Measurements from ENCODE around the gene LIPT2. TPM values are rescaled to one million over a fixed set of nuclear protein-coding genes. Genes with fewer than 3 reads are reported as not detected.

LIPT2 gene
- polyA plus RNA-seq, 1 of the 3 experiments (the other 2 are of a cell fraction), result 4.6 TPM

DNA sequence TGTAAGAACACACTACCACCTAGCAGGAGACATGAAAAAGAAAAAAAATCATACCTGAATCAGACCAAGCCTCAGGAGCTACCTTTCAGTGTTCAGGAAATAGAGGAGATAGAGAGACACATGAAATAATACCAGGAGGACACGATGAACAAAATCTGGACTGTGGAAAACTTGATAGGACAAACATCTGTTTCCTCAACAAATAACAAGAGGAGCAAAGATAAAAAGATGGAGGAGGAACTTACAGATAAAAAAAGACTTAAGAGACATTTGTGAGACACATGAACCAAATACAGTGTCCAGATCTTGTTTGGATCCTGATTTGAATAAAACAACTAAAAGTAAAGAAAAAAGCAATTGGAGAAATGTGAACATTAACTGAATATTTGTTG is 13.8 kb downstream of the LIPT2 start:
- Histone ChIP-seq H3K4me3 (ENCODE audit: low read depth in 2 of 2, low read length in 1 of 2) (no peak overlapping the region), H3F3A (replicated peaks; ENCODE audit: insufficient read depth) (no peaks in the 10 kb centered on the region), H4K20me1 (ENCODE audit: insufficient read depth) (no peaks in the 10 kb centered on the region), H3K9ac (no peak overlapping the region), H3K27me3 (ENCODE audit: insufficient read depth) (peaks cover 6% of the 10 kb centered on the region; the same call in 1 of the 2 replicates), H3K9me3 (no peaks in the 10 kb centered on the region), H3K4me2 (no peak overlapping the region), H3K79me2 (ENCODE audit: insufficient read depth) (no peaks in the 10 kb centered on the region), H3K9me2 (no peaks in the 10 kb centered on the region), H3K4me1 (ENCODE audit: control insufficient read depth in 1 of 2, insufficient read depth in 2 of 2, low read depth in 1 of 2, low read length in 1 of 2) (no peaks in the 10 kb centered on the region), H3K36me3 (replicated peaks in 1 of 2; ENCODE audit: control insufficient read depth in 1 of 2, insufficient read depth in 2 of 2, low read length in 1 of 2) (no peaks in the 10 kb centered on the region), H2AFZ (ENCODE audit: low read depth) (no peak overlapping the region), H3K27ac (ENCODE audit: low read depth in 2 of 2, low read length in 1 of 2) (no peak overlapping the region)
- POLR2A ChIA-PET, result no interaction called here
- 64% methylated on average over 1 of the region's 1 CpG for WGBS (ENCODE audit: low lambda C conversion rate)
- CTCF ChIA-PET, result interaction anchor here (0.9 to 1.1 kb wide), 2 partner anchors 16 to 246 kb away, joined by 3 read pairs; no protein-coding TSS in a partner anchor
- TF ChIP-seq, protein P1, sequence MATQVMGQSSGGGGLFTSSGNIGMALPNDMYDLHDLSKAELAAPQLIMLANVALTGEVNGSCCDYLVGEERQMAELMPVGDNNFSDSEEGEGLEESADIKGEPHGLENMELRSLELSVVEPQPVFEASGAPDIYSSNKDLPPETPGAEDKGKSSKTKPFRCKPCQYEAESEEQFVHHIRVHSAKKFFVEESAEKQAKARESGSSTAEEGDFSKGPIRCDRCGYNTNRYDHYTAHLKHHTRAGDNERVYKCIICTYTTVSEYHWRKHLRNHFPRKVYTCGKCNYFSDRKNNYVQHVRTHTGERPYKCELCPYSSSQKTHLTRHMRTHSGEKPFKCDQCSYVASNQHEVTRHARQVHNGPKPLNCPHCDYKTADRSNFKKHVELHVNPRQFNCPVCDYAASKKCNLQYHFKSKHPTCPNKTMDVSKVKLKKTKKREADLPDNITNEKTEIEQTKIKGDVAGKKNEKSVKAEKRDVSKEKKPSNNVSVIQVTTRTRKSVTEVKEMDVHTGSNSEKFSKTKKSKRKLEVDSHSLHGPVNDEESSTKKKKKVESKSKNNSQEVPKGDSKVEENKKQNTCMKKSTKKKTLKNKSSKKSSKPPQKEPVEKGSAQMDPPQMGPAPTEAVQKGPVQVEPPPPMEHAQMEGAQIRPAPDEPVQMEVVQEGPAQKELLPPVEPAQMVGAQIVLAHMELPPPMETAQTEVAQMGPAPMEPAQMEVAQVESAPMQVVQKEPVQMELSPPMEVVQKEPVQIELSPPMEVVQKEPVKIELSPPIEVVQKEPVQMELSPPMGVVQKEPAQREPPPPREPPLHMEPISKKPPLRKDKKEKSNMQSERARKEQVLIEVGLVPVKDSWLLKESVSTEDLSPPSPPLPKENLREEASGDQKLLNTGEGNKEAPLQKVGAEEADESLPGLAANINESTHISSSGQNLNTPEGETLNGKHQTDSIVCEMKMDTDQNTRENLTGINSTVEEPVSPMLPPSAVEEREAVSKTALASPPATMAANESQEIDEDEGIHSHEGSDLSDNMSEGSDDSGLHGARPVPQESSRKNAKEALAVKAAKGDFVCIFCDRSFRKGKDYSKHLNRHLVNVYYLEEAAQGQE (IDR thresholded peaks at IDR 0.05; ENCODE audit: low read depth, low read length), result no peak
- no peak for TF ChIP-seq SIN3A (IDR thresholded peaks at IDR 0.05; ENCODE audit: borderline replicate concordance, low read depth, low read length)
- no peak for TF ChIP-seq USF2 (IDR thresholded peaks at IDR 0.05; ENCODE audit: borderline replicate concordance, low read depth, low read length)
- TF ChIP-seq, protein P2, sequence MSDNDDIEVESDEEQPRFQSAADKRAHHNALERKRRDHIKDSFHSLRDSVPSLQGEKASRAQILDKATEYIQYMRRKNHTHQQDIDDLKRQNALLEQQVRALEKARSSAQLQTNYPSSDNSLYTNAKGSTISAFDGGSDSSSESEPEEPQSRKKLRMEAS (IDR thresholded peaks at IDR 0.05; ENCODE audit: low read depth), result no peak
- no peak for TF ChIP-seq GABPA (IDR thresholded peaks at IDR 0.05; ENCODE audit: low read depth)
- no peak for TF ChIP-seq RCOR1 (IDR thresholded peaks at IDR 0.05; ENCODE audit: low read length)
- no peak for TF ChIP-seq ELF1 (IDR thresholded peaks at IDR 0.05)
- TF ChIP-seq FOXM1 (IDR thresholded peaks at IDR 0.05; ENCODE audit: low read depth), result no peak
- no peak for TF ChIP-seq GATA2 (CRISPR knock-in tag; IDR thresholded peaks at IDR 0.05)
- no peak for TF ChIP-seq EZH2phosphoT487 (IDR thresholded peaks at IDR 0.05; ENCODE audit: borderline replicate concordance, low read depth)
- TF ChIP-seq MEF2A (IDR thresholded peaks at IDR 0.05; ENCODE audit: borderline replicate concordance, low read depth), result no peak
- no peak for TF ChIP-seq POLR2AphosphoS5 (IDR thresholded peaks at IDR 0.05; ENCODE audit: low read depth, low read length)
- no peak for TF ChIP-seq ZBTB33 (IDR thresholded peaks at IDR 0.05; ENCODE audit: borderline replicate concordance, low read depth)
- TF ChIP-seq RFX5 (IDR thresholded peaks at IDR 0.05; ENCODE audit: low read length), result no peak
- TF ChIP-seq RXRA (IDR thresholded peaks at IDR 0.05; ENCODE audit: borderline replicate concordance, low read depth), result no peak
- DNase-seq, result no peak
